NCI-H2227 (cell line): ENCODE data around the gene ATP13A4.

Source experiments
- DNase-seq: peaks from one replicate; lab custom pipeline; 2025; ENCODE audit not compliant: unreplicated experiment; lab: John Stamatoyannopoulos, UW

ATP13A4 gene

DNA sequence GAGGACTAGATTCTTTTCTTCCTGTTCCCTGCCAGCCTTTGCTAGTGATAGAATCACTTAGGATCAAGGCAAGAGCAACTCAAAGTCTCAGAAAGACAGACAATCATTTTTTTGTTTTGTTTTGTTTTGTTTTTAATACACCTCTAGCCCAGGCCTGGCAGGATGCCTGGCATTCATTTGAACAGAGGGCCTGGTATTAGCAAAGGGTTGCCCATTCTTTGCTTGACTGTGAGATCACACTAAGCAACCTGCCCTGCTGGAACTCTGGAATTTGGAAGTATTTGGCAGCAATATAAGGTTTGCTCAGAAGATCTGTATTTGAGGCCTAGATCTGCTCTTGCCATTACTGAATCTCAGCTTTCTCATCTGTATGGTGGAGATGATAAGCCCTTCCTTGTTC lies 154.4 kb downstream of the ATP13A4 start:
- no peak for DNase-seq

GRCh38 chr3:193396451-193397244 lies 158.0 kb downstream of the ATP13A4 start:
- no peak for DNase-seq

DNA sequence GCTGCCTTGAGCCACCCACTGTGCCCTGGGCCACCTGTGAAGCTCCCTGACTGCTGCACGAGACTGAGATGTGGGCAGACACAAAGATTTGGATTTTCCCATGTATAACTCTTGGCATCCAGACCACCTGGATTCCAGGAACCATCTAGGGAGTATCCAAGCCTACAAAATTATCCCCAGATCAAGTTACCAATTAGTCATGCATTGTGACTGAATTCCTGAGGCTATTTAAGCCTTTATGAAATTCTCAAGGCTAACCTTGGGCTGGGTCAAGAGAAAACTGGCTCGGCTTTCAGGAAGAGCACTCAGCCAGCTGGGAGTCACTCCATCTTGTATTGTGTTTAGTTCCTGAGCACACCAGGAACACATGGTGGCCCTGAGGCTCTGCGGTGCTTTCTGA lies 162.8 kb downstream of the ATP13A4 start:
- no peak for DNase-seq

DNA sequence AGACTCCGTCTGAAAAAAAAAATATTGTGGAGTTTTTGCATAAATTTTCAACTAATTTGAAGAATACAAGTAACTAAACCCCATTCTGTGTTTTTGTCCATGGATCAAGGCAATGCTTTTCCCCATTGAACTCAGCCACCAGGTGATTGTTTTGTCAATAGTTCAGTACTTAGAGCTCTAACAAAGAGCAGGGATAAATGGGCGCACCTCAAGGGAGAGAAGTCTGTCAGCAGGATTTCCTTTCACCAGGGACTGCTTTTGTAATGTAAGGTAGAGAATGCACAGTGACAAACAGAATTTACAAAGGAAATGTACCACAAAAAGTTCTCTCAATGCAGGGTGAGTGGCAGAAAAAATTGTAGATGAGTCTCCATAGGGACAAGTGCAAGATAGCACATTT lies 165.4 kb downstream of the ATP13A4 start:
- no peak for DNase-seq

- no peak for DNase-seq
Measured at GRCh38 chr3:193388361-193388760, 166.3 kb downstream of the ATP13A4 start.

DNA sequence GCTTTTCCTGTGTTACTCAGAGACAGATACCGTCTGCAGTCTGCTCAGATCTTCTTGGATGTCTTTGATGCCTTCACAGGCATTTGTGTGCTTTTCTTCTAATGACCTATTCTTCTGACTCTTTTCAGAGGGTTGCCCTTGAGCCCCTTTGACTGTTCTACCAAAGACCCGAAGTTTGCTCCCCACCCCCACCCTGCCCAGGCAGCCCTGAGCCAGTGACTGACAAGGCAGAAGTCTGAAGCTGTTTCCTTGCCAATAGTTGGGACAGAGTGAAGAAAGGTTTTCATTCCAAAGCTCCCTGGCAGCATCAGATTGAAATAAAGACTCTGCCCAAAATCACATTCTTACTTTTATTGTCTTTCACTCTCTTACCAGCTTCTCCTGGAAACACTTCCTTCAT lies 167.1 kb downstream of the ATP13A4 start:
- no peak for DNase-seq

DNA sequence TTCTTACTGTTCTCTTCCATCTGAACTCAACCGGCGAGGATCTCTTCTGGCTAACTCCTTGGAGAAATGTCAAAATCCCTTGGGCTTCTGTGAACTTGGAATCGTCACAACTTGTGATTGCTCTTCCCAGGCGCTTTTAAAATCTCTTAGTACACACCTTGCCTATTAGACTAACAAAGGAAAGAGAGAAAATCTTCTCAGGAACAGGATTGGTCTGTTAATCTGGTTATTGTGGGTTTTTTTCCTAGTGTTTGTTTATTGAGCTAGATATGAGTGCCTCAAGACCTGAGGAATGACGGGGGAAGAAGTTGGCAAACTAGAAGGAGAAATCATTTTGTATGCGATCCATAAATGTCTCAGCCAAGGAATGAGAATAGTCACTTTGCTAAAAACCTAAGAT lies 176.0 kb downstream of the ATP13A4 start, which contains the start of gene ATP13A5:
Gene ATP13A5, minus strand, starts transcription at position 48 of the 400 bp plus-strand sequence. Its CDS starts 28 bp downstream, at position 20.
- DNase-seq = no peak

GRCh38 chr3:193377591-193377990 lies 177.1 kb downstream of the ATP13A4 start:
- DNase-seq = no peak

- DNase-seq = no peak
Measured at GRCh38 chr3:193375614-193376013, 179.1 kb downstream of the ATP13A4 start.

GRCh38 chr3:193372783-193373182 lies 181.9 kb downstream of the ATP13A4 start:
- DNase-seq = no peak

- DNase-seq = no peak
Measured at GRCh38 chr3:193367868-193368267, 186.8 kb downstream of the ATP13A4 start.

- DNase-seq = no peak
Measured at GRCh38 chr3:193357291-193357690, 197.4 kb downstream of the ATP13A4 start.

DNA sequence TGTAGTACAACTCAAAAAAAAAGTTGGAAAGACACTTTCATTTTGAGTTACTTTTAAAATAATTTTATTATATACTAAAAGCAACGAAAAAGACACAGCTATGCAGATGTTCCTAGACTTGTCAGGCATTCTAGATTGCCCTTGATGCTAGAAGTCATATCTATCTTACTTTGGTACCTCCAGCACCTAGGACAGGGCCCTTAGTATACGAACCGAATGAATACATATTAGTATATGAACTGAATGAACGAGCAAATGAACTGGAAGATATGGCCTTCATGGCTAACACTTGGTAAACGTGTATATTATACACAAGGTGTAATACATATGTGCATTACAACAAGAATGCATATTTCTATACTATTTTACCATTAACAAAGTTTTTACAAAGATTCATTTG lies 200.3 kb downstream of the ATP13A4 start:
- no peak for DNase-seq
